Esophagus muscularis mucosa (tissue), 4 donors: Measurements from ENCODE around the gene ARV1. TPM values are rescaled to one million over a fixed set of nuclear protein-coding genes. Genes with fewer than 3 reads are reported as not detected.
"Not testable (repeated sequence)": the region's sequence is repeated elsewhere in the genome, so short reads cannot be mapped to it uniquely, and the experiment has no call there.

Source experiments
- DNase-seq: peaks from one replicate; pipeline ENCODE4 v3.0.0-alpha.2; 2017; ENCODE audit errors: extremely low spot score
- H3K27ac ChIP-seq, 4 donors: fragments of 200-600 bp; sonication (generic); replicated peaks in 1 of 4; 1 replicate in 3 of 4; 2 replicates in 1 of 4; pipeline ENCODE4 v1.5.1; 2016 to 2019; ENCODE audit warnings: mild to moderate bottlenecking in 1 of 4
- H3K27me3 ChIP-seq, 4 donors: fragments of 200-600 bp; sonication (generic); one replicate each; pipeline versions ENCODE4 v1.5.1 to v1.6.0; 2016 to 2019
- H3K36me3 ChIP-seq, 4 donors: fragments of 200-600 bp; sonication (generic); one replicate each; pipeline ENCODE4 v1.5.1; 2016 to 2019
- H3K4me1 ChIP-seq, 4 donors: fragments of 200-600 bp; sonication (generic); one replicate each; pipeline ENCODE4 v1.5.1; 2016 to 2019
- H3K4me3 ChIP-seq, 4 donors: fragments of 200-600 bp; sonication (generic); 1 replicate in 2 of 4; 2 replicates in 2 of 4; pipeline ENCODE4 v1.5.1; 2016 to 2019; ENCODE audit warnings: mild to moderate bottlenecking in 4 of 4, moderate library complexity in 1 of 4
- H3K9me3 ChIP-seq, 4 donors: fragments of 200-600 bp; sonication (generic); 1 replicate in 3 of 4; 2 replicates in 1 of 4; pipeline ENCODE4 v1.5.1; 2016 to 2019
- CTCF ChIP-seq, 3 experiments: fragments of 200-600 bp in 2 of 3; fragments of 450-650 bp in 1 of 3; sonication (generic) in 2 of 3; IDR thresholded peaks; one replicate each; pipeline ENCODE4 v1.5.1; 2017 to 2019; ENCODE audit warnings: antibody characterized with exemption in 3 of 3, mild to moderate bottlenecking in 2 of 3, moderate library complexity in 1 of 3
- EP300 ChIP-seq: sonication (generic); formaldehyde crosslinking; IDR thresholded peaks from one replicate; pipeline ENCODE4 v1.6.1; 2017; ENCODE audit warnings: antibody characterized with exemption
- POLR2A ChIP-seq: fragments of 450-650 bp; IDR thresholded peaks from one replicate; pipeline ENCODE4 v1.6.1; 2017; ENCODE audit warnings: antibody characterized with exemption, moderate library complexity, mild to moderate bottlenecking, low read depth
- POLR2AphosphoS5 ChIP-seq, 2 donors: sonication (generic); formaldehyde crosslinking; IDR thresholded peaks; one replicate each; pipeline ENCODE4 v1.6.1; 2017; ENCODE audit warnings: antibody characterized with exemption in 2 of 2
- WGBS: methylation state at CpG from one replicate; pipeline ENCODE4 v1.1.5; 2018; 5-methylcytosine and 5-hydroxymethylcytosine counted together
- intact Hi-C: fragments of 100-400 bp; cut with DNase I; formaldehyde crosslinking; loops from one replicate; pipeline ENCODE4 v1.15.1; 2023
- total RNA-seq, 4 donors: library from RNA; depleted of rRNA; stranded (reverse); fragments of >200 nt; gene quantifications; one replicate each; pipeline versions ENCODE4 v1.1.0 to v1.2.1, GENCODE V29; 2016

Gene ARV1
- total RNA-seq, 4 donors from 2014 or later = 14.9 to 21.6 (median 18.8) TPM

- DNase-seq = no peak
- intact Hi-C loops = no loop called here
- H3K27me3 ChIP-seq = peaks cover 0 to 47% (median 6%) of the 10 kb centered on the region in 4 donors
- peaks cover 7 to 11% (median 9%) of the 10 kb centered on the region in 4 donors for H3K4me1 ChIP-seq
- H3K9me3 ChIP-seq = peaks cover 0 to 10% (median 4%) of the 10 kb centered on the region in 4 donors
- H3K27ac ChIP-seq = no peak overlapping the region
- H3K4me3 ChIP-seq = no peak overlapping the region
- no peaks in the 10 kb centered on the region for H3K36me3 ChIP-seq
- TF ChIP-seq CTCF (IDR thresholded peaks at IDR 0.05) (no peak), POLR2AphosphoS5 (IDR thresholded peaks at IDR 0.05) (no peak), POLR2A (no peak), EP300 (no peak)
Observed at GRCh38 chr1:231045286-231045685, 66.4 kb downstream of the ARV1 start.

GRCh38 chr1:231045921-231046729, 67.2 kb downstream of the ARV1 start:
- WGBS = 92% methylated on average over 10 of the region's 10 CpGs
- H3K36me3 ChIP-seq, H3K9me3 ChIP-seq, H3K4me1 ChIP-seq, H3K27ac ChIP-seq, DNase-seq, H3K4me3 ChIP-seq, intact Hi-C loops: not testable (repeated sequence)
- H3K27me3 ChIP-seq = peaks cover 0 to 39% (median 1%) of the 10 kb centered on the region in 4 donors

GRCh38 chr1:231046730-231047395, 68.0 kb downstream of the ARV1 start:
- Histone ChIP-seq H3K36me3 (no peaks in the 10 kb centered on the region), H3K4me1 (no peaks in the 10 kb centered on the region), H3K27me3 (peaks cover 0 to 35% (median 1%) of the 10 kb centered on the region in 4 donors), H3K27ac (no peak overlapping the region), H3K4me3 (no peak overlapping the region), H3K9me3 (peaks cover 0 to 10% (median 4%) of the 10 kb centered on the region in 4 donors)
- intact Hi-C loops = no loop called here
- 60% methylated on average over 2 of the region's 2 CpGs for WGBS
- no peak for TF ChIP-seq POLR2A
- no peak for TF ChIP-seq CTCF (IDR thresholded peaks at IDR 0.05)
- no peak for TF ChIP-seq EP300
- TF ChIP-seq POLR2AphosphoS5 (IDR thresholded peaks at IDR 0.05) = no peak
- no peak for DNase-seq

GRCh38 chr1:231047529-231047928, 68.6 kb downstream of the ARV1 start:
- H3K4me1 ChIP-seq, H3K27ac ChIP-seq, intact Hi-C loops, H3K36me3 ChIP-seq, H3K9me3 ChIP-seq, H3K4me3 ChIP-seq, DNase-seq: not testable (repeated sequence)
- peaks cover 0 to 28% (median 1%) of the 10 kb centered on the region in 4 donors for H3K27me3 ChIP-seq

- peaks cover 0 to 25% (median 1%) of the 10 kb centered on the region in 4 donors for H3K27me3 ChIP-seq
- 82% methylated on average over 9 of the region's 9 CpGs for WGBS
- H3K36me3 ChIP-seq, H3K4me1 ChIP-seq, DNase-seq, H3K4me3 ChIP-seq, H3K27ac ChIP-seq, H3K9me3 ChIP-seq, intact Hi-C loops: not testable (repeated sequence)
Observed at GRCh38 chr1:231048419-231048818, 69.5 kb downstream of the ARV1 start.

GRCh38 chr1:231049121-231049979, 70.5 kb downstream of the ARV1 start:
- intact Hi-C loops = no loop called here
- Histone ChIP-seq H3K27ac (no peak overlapping the region), H3K4me1 (peaks cover 0 to 18% (median 15%) of the 10 kb centered on the region in 4 donors), H3K9me3 (peaks cover 0 to 9% (median 4%) of the 10 kb centered on the region in 4 donors), H3K4me3 (no peak overlapping the region), H3K36me3 (no peaks in the 10 kb centered on the region), H3K27me3 (peaks cover 0 to 24% (median 1%) of the 10 kb centered on the region in 4 donors)
- no peak for TF ChIP-seq EP300
- TF ChIP-seq POLR2A = no peak
- no peak for TF ChIP-seq CTCF (IDR thresholded peaks at IDR 0.05)
- TF ChIP-seq POLR2AphosphoS5 (IDR thresholded peaks at IDR 0.05) = no peak
- no peak for DNase-seq
- WGBS = 64% methylated on average over 10 of the region's 10 CpGs
